GM12892 (cell line): Measurements from ENCODE around the gene RAB40B.

Experiments used
- POLR2A ChIP-seq: IDR thresholded peaks from 2 replicates; pipeline ENCODE4 v1.6.1; 2011; ENCODE audit warnings: low read depth, low read length, control low read depth
- POLR2AphosphoS5 ChIP-seq: IDR thresholded peaks from 2 replicates; pipeline ENCODE4 v1.6.1; 2011; ENCODE audit warnings: low read depth, low read length, control low read depth
- TAF1 ChIP-seq: IDR thresholded peaks from 2 replicates; pipeline ENCODE4 v1.6.1; 2011; ENCODE audit warnings: low read depth, mild to moderate bottlenecking, control low read depth, low read length, borderline replicate concordance

GRCh38 chr17:82668024-82668630, 30.4 kb downstream of the RAB40B start:
- TF ChIP-seq TAF1 = no peak
- TF ChIP-seq POLR2AphosphoS5 = no peak
- TF ChIP-seq POLR2A = no peak
